Endothelial cell of umbilical vein (primary cell): ENCODE measurements around the gene WSB1. TPM values are rescaled to one million over a fixed set of nuclear protein-coding genes. Genes with fewer than 3 reads are reported as not detected.

Experiments
- BruUV-seq: library from RNA; stranded (reverse); fragments of 400-500 nt; replicated peaks from 2 replicates; lab custom pipeline; 2021; lab: Mats Ljungman, UMichigan
- CTCF ChIA-PET: fragments of 300-600, 350-600 bp; sonication (Branson Sonifier 250); formaldehyde crosslinking; loops from one replicate; lab custom pipeline; 2021; ENCODE audit warnings: antibody characterized with exemption, inconsistent platforms; lab: Charles Lee
- POLR2A ChIA-PET: fragments of 300-600, 350-600 bp; sonication (Branson Sonifier 250); formaldehyde crosslinking; loops from one replicate; lab custom pipeline; 2021; ENCODE audit warnings: antibody characterized with exemption, inconsistent platforms; lab: Charles Lee
- DNase-seq: peaks from one replicate; pipeline ENCODE4 v3.0.0-alpha.2; 2011; ENCODE audit warnings: low read depth, low spot score
- FAIRE-seq: peaks from 2 replicates; lab custom pipeline; 2011; peaks lifted over from hg19 to GRCh38; lab: Jason Lieb, UNC
- H2AFZ ChIP-seq: 2 replicates; pipeline ENCODE4 v1.6.0; 2012; ENCODE audit warnings: low read depth, low read length, control low read depth, inconsistent platforms
- H3K27ac ChIP-seq: 2 replicates; pipeline ENCODE4 v1.5.1; 2011; ENCODE audit warnings: low read depth, mild to moderate bottlenecking, control low read depth, low read length, moderate library complexity; ENCODE audit not compliant: insufficient read depth
- H3K27me3 ChIP-seq, 2 experiments: 2 replicates each; pipeline versions ENCODE4 v1.6.0 to v1.6.1; 2011; ENCODE audit warnings: low read length in 2 of 2, mixed read lengths in 1 of 2; ENCODE audit not compliant: control insufficient read depth in 2 of 2, insufficient read depth in 2 of 2
- H3K36me3 ChIP-seq, 2 experiments: 2 replicates in 1 of 2; 3 replicates in 1 of 2; pipeline ENCODE4 v1.5.1; 2011; ENCODE audit warnings: low read length in 2 of 2, mild to moderate bottlenecking in 1 of 2, moderate library complexity in 1 of 2; ENCODE audit not compliant: control insufficient read depth in 2 of 2, insufficient read depth in 2 of 2; ENCODE audit errors: extremely low read depth in 1 of 2
- H3K4me1 ChIP-seq: 3 replicates; pipeline ENCODE4 v1.5.1; 2011; ENCODE audit warnings: mild to moderate bottlenecking, low read length; ENCODE audit not compliant: control insufficient read depth, insufficient read depth; ENCODE audit errors: extremely low read depth
- H3K4me2 ChIP-seq: 2 replicates; pipeline ENCODE4 v1.6.1; 2011; ENCODE audit warnings: low read length, control low read depth, mixed read lengths; ENCODE audit not compliant: insufficient read depth
- H3K4me3 ChIP-seq, 3 experiments: fragments of 200-600 bp in 1 of 3; sonication (generic), shearing (Covaris generic) in 1 of 3; replicated peaks in 1 of 3; 2 replicates each; pipeline ENCODE4 v1.5.1; 2011 to 2016; ENCODE audit warnings: control low read depth in 3 of 3, low read length in 3 of 3, mild to moderate bottlenecking in 2 of 3, inconsistent platforms in 1 of 3, low read depth in 1 of 3, moderate library complexity in 1 of 3; ENCODE audit not compliant: insufficient read depth in 1 of 3
- H3K79me2 ChIP-seq: 2 replicates; pipeline ENCODE4 v1.6.0; 2012; ENCODE audit warnings: low read length, inconsistent platforms; ENCODE audit not compliant: control insufficient read depth, insufficient read depth
- H3K9ac ChIP-seq: replicated peaks from 2 replicates; pipeline ENCODE3; 2011; ENCODE audit warnings: low read length, control low read depth; ENCODE audit not compliant: insufficient read depth; ENCODE audit errors: extremely low read depth
- H3K9me1 ChIP-seq: replicated peaks from 3 replicates; pipeline ENCODE4 v1.6.0; 2011; ENCODE audit warnings: mild to moderate bottlenecking, low read length; ENCODE audit not compliant: control insufficient read depth, insufficient read depth; ENCODE audit errors: extremely low read depth
- H3K9me3 ChIP-seq: replicated peaks from 2 replicates; pipeline ENCODE4 v1.5.1; 2012; ENCODE audit warnings: low read length, inconsistent platforms; ENCODE audit not compliant: control insufficient read depth, insufficient read depth
- H4K20me1 ChIP-seq: replicated peaks from 2 replicates; pipeline ENCODE3; 2011; ENCODE audit warnings: mild to moderate bottlenecking, low read length; ENCODE audit not compliant: control insufficient read depth, insufficient read depth; ENCODE audit errors: extremely low read depth
- EZH2 ChIP-seq: IDR thresholded peaks from 2 replicates; pipeline ENCODE4 v1.6.1; 2012; ENCODE audit warnings: borderline replicate concordance, low read depth, mild to moderate bottlenecking, moderate library complexity, low read length, inconsistent platforms; ENCODE audit not compliant: severe bottlenecking
- FOS ChIP-seq: IDR thresholded peaks from 2 replicates; pipeline ENCODE4 v1.6.1; 2011; ENCODE audit warnings: mild to moderate bottlenecking, low read length, moderate library complexity, borderline replicate concordance; ENCODE audit not compliant: insufficient read depth
- GATA2 ChIP-seq: IDR thresholded peaks from 2 replicates; pipeline ENCODE4 v1.7.0; 2011; ENCODE audit warnings: low read depth, mild to moderate bottlenecking, moderate library complexity, mixed read lengths, low read length; ENCODE audit not compliant: insufficient read length, insufficient read depth
- JUN ChIP-seq: IDR thresholded peaks from 2 replicates; pipeline ENCODE4 v1.6.1; 2011; ENCODE audit warnings: borderline replicate concordance, low read depth; ENCODE audit not compliant: insufficient read length, insufficient read depth
- MYC ChIP-seq: IDR thresholded peaks from one replicate; pipeline ENCODE4 v1.6.1; 2011; ENCODE audit warnings: mild to moderate bottlenecking, low read depth, low read length
- POLR2A ChIP-seq: IDR thresholded peaks from 2 replicates; pipeline ENCODE4 v1.6.1; 2012; ENCODE audit warnings: low read depth, mild to moderate bottlenecking, control low read depth, low read length
- POLR2AphosphoS5 ChIP-seq: IDR thresholded peaks from 2 replicates; pipeline ENCODE4 v1.6.1; 2012; ENCODE audit warnings: low read depth, mild to moderate bottlenecking, control low read depth, low read length, moderate library complexity; ENCODE audit not compliant: insufficient read depth
- dilution Hi-C: fragments of 300-500 bp; cut with MboI; formaldehyde crosslinking; loops from one replicate; pipeline ENCODE4 v1.15.0; 2019; ENCODE audit warnings: low sequenced_read_pairs; ENCODE audit not compliant: extremely low pct_ligation_motif_present
- intact Hi-C: fragments of 100-400 bp; cut with micrococcal nuclease; formaldehyde crosslinking; loops from one replicate; pipeline ENCODE4 v1.10.0; 2022
- polyA plus RNA-seq, 4 experiments: library from polyadenylated mRNA; depleted of rRNA in 3 of 4; stranded (reverse) in 3 of 4; unstranded in 1 of 4; fragments of >200 nt; gene quantifications; 2 replicates each; pipeline versions ENCODE4 v1.2.1 to v1.2.3, GENCODE V29; 2011 to 2012; ENCODE audit warnings: missing spikeins in 1 of 4
- total RNA-seq: library from RNA; stranded (reverse); gene quantifications from 2 replicates; pipeline ENCODE4 v1.2.3, GENCODE V29; 2021
- TF ChIP-seq, protein P1 (sequence below): IDR thresholded peaks from 2 replicates; pipeline ENCODE4 v1.6.1; 2011; ENCODE audit not compliant: insufficient read depth, insufficient read length
- TF ChIP-seq, protein P2 (sequence below), 2 donors: IDR thresholded peaks; 1 replicate in 1 of 2; 2 replicates in 1 of 2; pipeline ENCODE4 v1.5.1; 2011; ENCODE audit warnings: low read length in 2 of 2, mild to moderate bottlenecking in 2 of 2, moderate library complexity in 2 of 2, control low read depth in 1 of 2, inconsistent platforms in 1 of 2, low read depth in 1 of 2; ENCODE audit not compliant: insufficient read depth in 1 of 2; ENCODE audit errors: extremely low read depth in 1 of 2

Gene WSB1
- total and polyA plus RNA-seq, 2 donors (not counting 3 experiments of a cell fraction or from before 2014, with no cell fraction given) = 471 to 736 TPM

GRCh38 chr17:27310565-27311110, 16.7 kb downstream of the WSB1 start:
- Histone ChIP-seq H3K4me3 (no peak overlapping the region), H3K27me3 (no peaks in the 10 kb centered on the region), H3K4me2 (no peak overlapping the region), H3K9ac (no peak overlapping the region), H4K20me1 (peaks cover 13% of the 10 kb centered on the region), H2AFZ (no peak overlapping the region), H3K27ac (no peak overlapping the region), H3K4me1 (no peaks in the 10 kb centered on the region), H3K79me2 (peaks cover 27% of the 10 kb centered on the region), H3K9me3 (no peaks in the 10 kb centered on the region), H3K36me3 (peaks cover 44 to 61% of the 10 kb centered on the region in 2 experiments), H3K9me1 (no peaks in the 10 kb centered on the region)
- FAIRE-seq (no peak), DNase-seq (no peak)
- CTCF ChIA-PET = interaction anchor here (0.8 to 2.9 kb wide), 3 partner anchors 65 to 289 kb away, joined by 3 to 7 read pairs (median 5); no protein-coding TSS in a partner anchor
- dilution Hi-C loops = no loop called here
- POLR2A ChIA-PET = no interaction called here
- intact Hi-C loops = no loop called here
- TF ChIP-seq POLR2A (no peak), POLR2AphosphoS5 (no peak), GATA2 (no peak), JUN (no peak), MYC (no peak), EZH2 (no peak), FOS (no peak)
- TF ChIP-seq, protein P1, sequence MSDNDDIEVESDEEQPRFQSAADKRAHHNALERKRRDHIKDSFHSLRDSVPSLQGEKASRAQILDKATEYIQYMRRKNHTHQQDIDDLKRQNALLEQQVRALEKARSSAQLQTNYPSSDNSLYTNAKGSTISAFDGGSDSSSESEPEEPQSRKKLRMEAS = no peak
- TF ChIP-seq, protein P2, sequence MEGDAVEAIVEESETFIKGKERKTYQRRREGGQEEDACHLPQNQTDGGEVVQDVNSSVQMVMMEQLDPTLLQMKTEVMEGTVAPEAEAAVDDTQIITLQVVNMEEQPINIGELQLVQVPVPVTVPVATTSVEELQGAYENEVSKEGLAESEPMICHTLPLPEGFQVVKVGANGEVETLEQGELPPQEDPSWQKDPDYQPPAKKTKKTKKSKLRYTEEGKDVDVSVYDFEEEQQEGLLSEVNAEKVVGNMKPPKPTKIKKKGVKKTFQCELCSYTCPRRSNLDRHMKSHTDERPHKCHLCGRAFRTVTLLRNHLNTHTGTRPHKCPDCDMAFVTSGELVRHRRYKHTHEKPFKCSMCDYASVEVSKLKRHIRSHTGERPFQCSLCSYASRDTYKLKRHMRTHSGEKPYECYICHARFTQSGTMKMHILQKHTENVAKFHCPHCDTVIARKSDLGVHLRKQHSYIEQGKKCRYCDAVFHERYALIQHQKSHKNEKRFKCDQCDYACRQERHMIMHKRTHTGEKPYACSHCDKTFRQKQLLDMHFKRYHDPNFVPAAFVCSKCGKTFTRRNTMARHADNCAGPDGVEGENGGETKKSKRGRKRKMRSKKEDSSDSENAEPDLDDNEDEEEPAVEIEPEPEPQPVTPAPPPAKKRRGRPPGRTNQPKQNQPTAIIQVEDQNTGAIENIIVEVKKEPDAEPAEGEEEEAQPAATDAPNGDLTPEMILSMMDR (IDR thresholded peaks at IDR 0.05; ENCODE audit: extremely low read depth in 1 of 2, insufficient read depth in 1 of 2, low read depth in 1 of 2, low read length in 2 of 2) = no peak
- no TSS peak for BruUV-seq
